Stimulated activated CD8-positive, alpha-beta memory T cell treated with anti-CD3 and anti-CD28 coated beads, Interleukin-7, amount 100 ng/mL, for 4 hours (primary cell): ENCODE results near the gene SNAP23.

Experiments
- DNase-seq, 2 donors: peaks; one replicate each; pipeline ENCODE4 v3.0.0-alpha.2; 2020; ENCODE audit warnings: low read depth in 2 of 2

Gene SNAP23

GRCh38 chr15:42495361-42496212, at the start of gene SNAP23:
Gene SNAP23, plus strand, starts transcription at chr15:42495634. Its CDS starts 16,213 bp downstream, at chr15:42511847.
- peak; percentile 59 to 75 for DNase-seq

- no peak for DNase-seq
These were observed 47.8 kb upstream of the SNAP23 start for GRCh38 chr15:42447599-42447998.

GRCh38 chr15:42448281-42448680, 47.2 kb upstream of the SNAP23 start:
- no peak for DNase-seq

GRCh38 chr15:42449770-42450424, 45.5 kb upstream of the SNAP23 start:
- DNase-seq: no peak

GRCh38 chr15:42450425-42450790, 45.0 kb upstream of the SNAP23 start:
- DNase-seq: no peak

GRCh38 chr15:42453826-42454225, 41.6 kb upstream of the SNAP23 start:
- no peak for DNase-seq

- no peak for DNase-seq
These were observed 38.9 kb upstream of the SNAP23 start for GRCh38 chr15:42456531-42456930.

GRCh38 chr15:42456971-42457370, 38.5 kb upstream of the SNAP23 start:
- DNase-seq: no peak

- no peak for DNase-seq
These were observed 37.7 kb upstream of the SNAP23 start for GRCh38 chr15:42457445-42458442.

GRCh38 chr15:42461261-42461660, 34.2 kb upstream of the SNAP23 start:
- no peak for DNase-seq

GRCh38 chr15:42465520-42466259, 29.7 kb upstream of the SNAP23 start:
- no peak for DNase-seq

GRCh38 chr15:42471002-42471401, 24.4 kb upstream of the SNAP23 start:
- no peak for DNase-seq

- no peak for DNase-seq
These were observed 20.6 kb upstream of the SNAP23 start for GRCh38 chr15:42474827-42475226.

GRCh38 chr15:42482701-42483100, 12.7 kb upstream of the SNAP23 start:
- no peak for DNase-seq

GRCh38 chr15:42483677-42484076, 11.8 kb upstream of the SNAP23 start:
- DNase-seq: no peak

GRCh38 chr15:42490291-42490670, 5.2 kb upstream of the SNAP23 start:
- no peak for DNase-seq

- peak; percentile 80 to 81 for DNase-seq
These were observed 4.5 kb upstream of the SNAP23 start, which contains the start of gene ZNF106 for GRCh38 chr15:42490671-42491538. Gene ZNF106, minus strand, starts transcription at chr15:42491141. Its CDS starts 18,852 bp downstream, at chr15:42472289.

GRCh38 chr15:42491539-42492225, 3.8 kb upstream of the SNAP23 start:
- no peak for DNase-seq

GRCh38 chr15:42493679-42494078, 1.8 kb upstream of the SNAP23 start:
- no peak for DNase-seq

- DNase-seq: peak in 1 of 2 donors; percentile 22
These were observed 455 bp upstream of the SNAP23 start for GRCh38 chr15:42494998-42495360.
